Psoas muscle (tissue), 8 donors: Measurements from ENCODE around the gene BSN. TPM values are rescaled to one million over a fixed set of nuclear protein-coding genes. Genes with fewer than 3 reads are reported as not detected.

Experiments
- ATAC-seq, 4 donors: fragments of 200-7000 bp; cut with Tn5 transposase; one replicate each; pipeline ENCODE4 v1.9.1; 2020; ENCODE audit warnings: moderate library complexity in 3 of 4, mild to moderate bottlenecking in 2 of 4
- DNase-seq, 2 donors: peaks; one replicate each; pipeline ENCODE4 v3.0.0-alpha.2; 2020
- H3K27ac ChIP-seq: fragments of 200-600 bp; one replicate; pipeline ENCODE4 v1.8.0; 2022
- H3K27me3 ChIP-seq, 3 donors: fragments of 200-600 bp in 1 of 3; one replicate each; pipeline versions ENCODE4 v1.6.1 to v1.8.0; 2013 to 2022; ENCODE audit warnings: low read length in 2 of 3, mild to moderate bottlenecking in 2 of 3, moderate library complexity in 1 of 3; ENCODE audit not compliant: insufficient read depth in 3 of 3
- H3K36me3 ChIP-seq, 2 donors: fragments of 200-600 bp in 1 of 2; one replicate each; pipeline versions ENCODE4 v1.6.1 to v1.8.0; 2013 to 2022; ENCODE audit warnings: low read depth in 1 of 2, mild to moderate bottlenecking in 1 of 2, moderate library complexity in 1 of 2; ENCODE audit not compliant: insufficient read depth in 1 of 2
- H3K4me1 ChIP-seq: fragments of 200-600 bp; one replicate; pipeline ENCODE4 v1.8.0; 2022
- H3K4me3 ChIP-seq: fragments of 200-600 bp; one replicate; pipeline ENCODE4 v1.8.0; 2022; ENCODE audit warnings: mild to moderate bottlenecking
- H3K9me3 ChIP-seq: fragments of 200-600 bp; one replicate; pipeline ENCODE4 v1.8.0; 2022
- WGBS, 3 donors: extraction: QIAGEN DNeasy Blood & Tissue Kit; methylation state at CpG; one replicate each; pipeline versions ENCODE4 v1.1.6 to v1.1.7; 2013; 5-methylcytosine and 5-hydroxymethylcytosine counted together
- intact Hi-C, 2 donors: fragments of 100-400 bp; cut with DNase I; formaldehyde crosslinking; loops; one replicate each; pipeline versions ENCODE4 v1.11.0 to v1.14.2; 2022
- polyA plus RNA-seq, 3 donors: library from polyadenylated mRNA; stranded (reverse); fragments of 200-250 nt; gene quantifications; one replicate each; pipeline ENCODE4 v1.2.3, GENCODE V29; 2013
- total RNA-seq, 4 donors: library from RNA; stranded (reverse); fragmentation: NEBNext Ultra II Directional in 2 of 4; extraction: Animal tissue kit (Norgen Biotek cat#: 25700) in 2 of 4; gene quantifications; one replicate each; pipeline versions ENCODE4 v1.2.1 to v1.2.4, GENCODE V29; 2021 to 2023
- TF ChIP-seq, protein P1 (sequence below): fragments of 200-600 bp; IDR thresholded peaks from one replicate; pipeline ENCODE4 v1.8.0; 2022; ENCODE audit warnings: antibody characterized with exemption
- donor health status: healthy with polysubstance abuse.
- donor health status: DM: no; HTN: no; CAD: no; lungs with moderate emphysema.
- donor health status: Bipolar disorder and iron deficiency.
- donor health status: healthy.
- donor health status: DM: yes; HTN: yes; CAD: no.
- donor health status: DM: no; HTN: no; CAD: no.
- donor health status: DM: no; HTN: no; CAD: no.
- donor health status: DM: yes; HTN: yes; CAD: no.

The BSN gene
- total and polyA plus RNA-seq, 7 donors, result 0.08 to 0.95 (median 0.22) TPM

DNA sequence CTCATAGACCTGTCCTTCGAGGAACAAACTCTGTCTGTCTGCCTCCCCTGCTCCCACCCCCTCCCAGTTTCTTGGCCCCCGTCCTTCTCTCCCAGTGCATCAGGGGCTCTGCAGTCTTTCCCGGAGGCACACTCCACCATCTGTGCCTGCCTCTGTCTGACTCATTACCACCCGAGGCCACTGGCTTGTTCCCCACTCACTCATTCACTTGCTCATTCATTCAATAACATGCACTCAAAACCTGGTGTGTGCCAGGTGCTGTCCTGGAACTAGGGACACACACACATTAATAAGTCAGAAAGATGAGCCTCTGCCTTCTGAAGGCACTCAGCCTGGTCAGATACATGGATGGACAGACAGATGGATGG is 152.8 kb downstream of the BSN start:
- TF ChIP-seq, protein P1, sequence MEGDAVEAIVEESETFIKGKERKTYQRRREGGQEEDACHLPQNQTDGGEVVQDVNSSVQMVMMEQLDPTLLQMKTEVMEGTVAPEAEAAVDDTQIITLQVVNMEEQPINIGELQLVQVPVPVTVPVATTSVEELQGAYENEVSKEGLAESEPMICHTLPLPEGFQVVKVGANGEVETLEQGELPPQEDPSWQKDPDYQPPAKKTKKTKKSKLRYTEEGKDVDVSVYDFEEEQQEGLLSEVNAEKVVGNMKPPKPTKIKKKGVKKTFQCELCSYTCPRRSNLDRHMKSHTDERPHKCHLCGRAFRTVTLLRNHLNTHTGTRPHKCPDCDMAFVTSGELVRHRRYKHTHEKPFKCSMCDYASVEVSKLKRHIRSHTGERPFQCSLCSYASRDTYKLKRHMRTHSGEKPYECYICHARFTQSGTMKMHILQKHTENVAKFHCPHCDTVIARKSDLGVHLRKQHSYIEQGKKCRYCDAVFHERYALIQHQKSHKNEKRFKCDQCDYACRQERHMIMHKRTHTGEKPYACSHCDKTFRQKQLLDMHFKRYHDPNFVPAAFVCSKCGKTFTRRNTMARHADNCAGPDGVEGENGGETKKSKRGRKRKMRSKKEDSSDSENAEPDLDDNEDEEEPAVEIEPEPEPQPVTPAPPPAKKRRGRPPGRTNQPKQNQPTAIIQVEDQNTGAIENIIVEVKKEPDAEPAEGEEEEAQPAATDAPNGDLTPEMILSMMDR, result no peak
- intact Hi-C loops, result no loop called here
- H3K27me3 ChIP-seq, result no peaks in the 10 kb centered on the region
- H3K4me1 ChIP-seq, result no peaks in the 10 kb centered on the region
- H3K4me3 ChIP-seq, result no peak overlapping the region
- H3K27ac ChIP-seq, result no peak overlapping the region
- ATAC-seq, result no peak
- H3K9me3 ChIP-seq, result no peaks in the 10 kb centered on the region
- H3K36me3 ChIP-seq, result peaks cover 0 to 85% of the 10 kb centered on the region in 2 donors
- 48 to 65% (median 49%) methylated on average over 4 of the region's 4 CpGs for WGBS, 3 donors
- peak in 1 of 2 donors; percentile 25 for DNase-seq

DNA sequence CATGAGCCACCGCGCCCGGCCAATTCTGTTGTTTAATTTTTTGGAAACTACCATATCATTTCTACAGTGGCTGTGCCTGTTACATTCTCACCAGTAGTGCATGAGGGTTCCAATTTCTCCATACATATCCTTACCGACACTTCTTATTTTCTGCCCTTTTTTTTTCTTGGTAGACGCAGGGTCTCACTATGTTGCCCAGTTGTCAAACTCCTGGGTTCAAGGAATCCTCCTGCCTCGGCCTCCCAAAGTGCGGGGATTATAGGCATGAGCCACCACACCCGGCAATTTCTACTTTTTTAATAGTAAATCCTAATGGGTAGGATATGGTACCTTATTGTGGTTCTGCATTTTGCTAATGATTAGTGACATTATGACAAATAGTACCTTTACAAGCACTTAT is 155.6 kb downstream of the BSN start:
- Histone ChIP-seq H3K27me3 (no peaks in the 10 kb centered on the region), H3K9me3 (no peaks in the 10 kb centered on the region), H3K27ac (no peak overlapping the region), H3K4me3 (no peak overlapping the region), H3K36me3 (peaks cover 0 to 74% of the 10 kb centered on the region in 2 donors), H3K4me1 (peaks cover 11% of the 10 kb centered on the region)
- 90 to 96% (median 92%) methylated on average over 8 of the region's 8 CpGs for WGBS, 3 donors
- intact Hi-C loops, result no loop called here
- ATAC-seq (no peak), DNase-seq (no peak)
- TF ChIP-seq, protein P1, result no peak

DNA sequence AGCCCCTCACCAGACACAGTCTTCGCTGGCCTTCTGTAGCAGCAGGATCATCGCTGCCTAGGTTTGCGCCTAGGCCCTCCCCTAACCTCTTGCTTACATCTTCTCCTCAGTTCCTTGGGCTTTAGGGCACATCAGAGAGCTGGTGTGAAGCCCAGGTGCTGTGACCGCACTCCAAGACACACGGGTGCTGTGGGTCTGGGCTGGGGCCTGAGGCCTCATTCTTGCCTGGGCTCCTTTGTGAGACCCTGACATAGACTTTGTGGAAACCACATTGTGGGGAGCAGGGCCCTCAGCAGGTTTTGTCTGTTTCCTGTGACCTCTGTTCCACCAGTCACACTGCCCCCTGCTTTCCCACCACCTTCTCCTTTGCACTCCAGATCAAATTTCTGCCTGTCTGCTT is 157.2 kb downstream of the BSN start:
- peaks cover 0 to 68% of the 10 kb centered on the region in 2 donors for H3K36me3 ChIP-seq
- intact Hi-C loops, result no loop called here
- no peaks in the 10 kb centered on the region for H3K9me3 ChIP-seq
- DNase-seq (peak; percentile 1 to 28), ATAC-seq (no peak)
- no peak overlapping the region for H3K27ac ChIP-seq
- peaks cover 13% of the 10 kb centered on the region for H3K4me1 ChIP-seq
- no peaks in the 10 kb centered on the region for H3K27me3 ChIP-seq
- H3K4me3 ChIP-seq, result no peak overlapping the region
- TF ChIP-seq, protein P1, result no peak
- WGBS, 3 donors, result 92 to 98% (median 93%) methylated on average over 5 of the region's 5 CpGs

DNA sequence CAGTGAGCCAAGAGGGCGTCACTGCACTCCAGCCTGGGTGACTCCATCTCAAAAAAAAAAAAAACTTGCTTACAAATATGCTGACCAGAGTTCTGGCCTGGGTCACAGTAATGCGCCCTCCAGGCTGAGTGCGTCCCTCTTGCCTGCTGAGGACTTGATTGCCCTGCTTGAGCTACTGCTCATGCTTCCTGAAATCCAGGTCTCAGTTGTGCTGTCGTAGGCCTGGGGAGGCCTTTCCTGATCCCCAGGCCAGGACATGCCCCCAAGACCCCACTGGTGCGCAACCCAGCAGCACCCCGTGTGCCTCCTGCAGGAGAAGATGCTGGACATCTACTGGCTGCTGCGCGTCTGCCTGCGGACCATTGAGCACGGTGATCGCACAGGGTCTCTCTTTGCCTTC is 157.9 kb downstream of the BSN start:
- ATAC-seq (no peak), DNase-seq (peak; percentile 6 to 41)
- no peak overlapping the region for H3K27ac ChIP-seq
- H3K36me3 ChIP-seq, result peaks cover 0 to 68% of the 10 kb centered on the region in 2 donors
- 92 to 93% (median 93%) methylated on average over 11 of the region's 11 CpGs for WGBS, 3 donors
- H3K4me1 ChIP-seq, result peaks cover 13% of the 10 kb centered on the region
- intact Hi-C loops, result no loop called here
- H3K9me3 ChIP-seq, result no peaks in the 10 kb centered on the region
- TF ChIP-seq, protein P1, result no peak
- H3K27me3 ChIP-seq, result no peaks in the 10 kb centered on the region
- no peak overlapping the region for H3K4me3 ChIP-seq

DNA sequence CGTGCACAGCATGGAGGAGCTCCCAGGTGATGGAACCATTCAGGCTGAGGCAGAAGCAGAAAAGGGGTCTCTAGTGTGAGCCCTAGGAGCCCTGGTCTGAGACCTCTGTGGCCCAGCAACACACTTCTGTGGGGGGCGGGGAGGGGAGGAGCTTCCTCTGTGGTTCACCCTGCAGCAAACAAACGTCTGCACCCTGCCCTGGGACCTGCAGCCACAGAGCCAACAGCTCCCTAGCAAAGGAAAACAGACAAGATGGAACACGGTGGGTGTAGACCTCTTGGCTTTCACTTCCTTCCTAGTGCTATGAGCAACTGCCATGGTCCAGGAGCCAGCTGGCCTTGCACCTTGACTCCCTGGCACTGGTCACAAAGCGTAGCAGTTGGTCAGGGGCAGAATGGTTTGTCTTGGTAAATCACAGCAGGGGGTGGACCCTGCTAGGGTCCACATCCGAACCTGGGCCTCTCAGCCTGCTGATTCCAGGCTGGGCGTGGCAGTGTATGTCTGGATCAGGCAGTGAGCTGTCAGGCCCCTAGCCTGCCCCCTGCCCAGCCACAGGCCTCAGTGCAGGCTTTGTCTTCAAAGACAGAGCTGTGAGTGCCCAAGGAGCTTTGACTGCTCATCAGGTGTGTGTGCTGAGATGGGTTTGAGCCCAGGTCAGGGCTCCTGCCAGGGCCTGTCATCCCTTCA is 158.5 kb downstream of the BSN start:
- 52 to 58% (median 54%) methylated on average over 7 of the region's 7 CpGs for WGBS, 3 donors
- no peaks in the 10 kb centered on the region for H3K27me3 ChIP-seq
- TF ChIP-seq, protein P1, result no peak
- intact Hi-C loops, result no loop called here
- H3K27ac ChIP-seq, result no peak overlapping the region
- H3K4me3 ChIP-seq, result no peak overlapping the region
- H3K4me1 ChIP-seq, result peaks cover 14% of the 10 kb centered on the region
- H3K9me3 ChIP-seq, result no peaks in the 10 kb centered on the region
- no peak for ATAC-seq
- H3K36me3 ChIP-seq, result peaks cover 0 to 68% of the 10 kb centered on the region in 2 donors
- DNase-seq, result peak; percentile 3 to 48
